NCI-H510A treated with DMSO at 0.1 percent for 48 hours (cell line): ENCODE results near the gene VPS35.
"Not testable (repeated sequence)": the region's sequence is repeated elsewhere in the genome, so short reads cannot be mapped to it uniquely, and the experiment has no call there.

Experiments
- DNase-seq: peaks from one replicate; lab custom pipeline; 2025; lab: John Stamatoyannopoulos, UW

Gene VPS35

DNA sequence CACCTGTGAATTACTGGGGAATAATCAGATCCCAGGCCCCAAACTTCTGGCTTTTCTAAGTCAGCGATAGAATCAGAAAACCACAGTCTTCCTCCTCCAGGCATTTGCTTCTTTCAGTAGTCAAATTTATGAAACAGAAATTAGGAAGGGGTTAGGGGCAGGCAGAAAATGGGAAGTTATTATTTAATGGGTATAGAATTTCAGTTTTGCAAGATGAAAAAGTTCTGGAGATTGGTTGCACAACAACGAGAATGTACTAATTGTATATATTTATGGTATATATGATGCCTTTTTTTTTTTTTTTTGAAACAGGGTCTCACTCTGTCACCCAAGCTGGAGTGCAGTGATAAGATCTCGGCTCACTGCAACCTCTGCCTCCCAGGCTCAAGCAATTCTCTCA is 23.9 kb upstream of the VPS35 start:
- DNase-seq = no peak

DNA sequence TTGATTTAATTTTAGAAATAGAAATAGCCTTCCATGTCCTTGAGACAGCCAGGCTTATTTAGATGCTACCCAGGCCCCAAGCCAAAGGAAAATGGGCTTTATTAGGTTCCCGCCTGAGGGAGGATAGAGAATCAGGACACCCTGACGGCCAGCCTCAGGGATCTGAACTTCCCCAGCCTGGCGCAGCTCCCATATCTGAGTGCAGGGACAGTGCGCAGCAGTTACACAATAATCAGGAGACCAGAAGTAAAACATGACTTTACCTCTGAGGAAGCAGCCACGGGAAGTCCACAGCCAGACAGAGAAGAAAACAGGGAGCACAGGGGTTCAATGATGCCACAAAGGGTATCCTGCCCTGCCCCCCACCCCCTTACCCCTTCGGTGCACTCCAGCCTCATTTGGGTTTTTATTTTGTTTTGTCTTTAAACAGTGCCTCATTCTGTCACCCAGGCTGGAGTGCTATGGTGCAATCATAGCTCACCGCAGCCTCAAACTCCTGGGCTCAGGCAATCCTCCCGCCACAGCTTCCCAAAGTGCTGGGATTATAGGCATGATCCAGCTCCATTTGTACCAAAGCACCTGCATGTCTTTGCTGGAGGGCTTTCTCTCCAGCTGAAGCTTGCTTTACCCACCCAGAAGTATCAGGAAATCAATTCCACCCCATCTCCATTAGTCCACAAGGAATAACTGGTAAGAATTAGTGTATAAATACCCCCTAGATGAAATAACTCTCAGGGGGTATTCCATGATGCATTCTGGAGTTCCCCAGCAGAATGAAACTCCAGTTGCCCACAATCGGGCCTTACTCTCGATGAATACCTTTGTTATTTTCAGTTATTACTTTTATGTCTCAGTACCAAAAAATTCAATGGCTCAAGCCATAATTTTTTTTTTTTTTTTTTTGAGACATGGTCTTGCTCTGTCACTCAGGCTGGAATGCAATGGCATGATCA is 22.4 kb upstream of the VPS35 start:
- no peak for DNase-seq

DNA sequence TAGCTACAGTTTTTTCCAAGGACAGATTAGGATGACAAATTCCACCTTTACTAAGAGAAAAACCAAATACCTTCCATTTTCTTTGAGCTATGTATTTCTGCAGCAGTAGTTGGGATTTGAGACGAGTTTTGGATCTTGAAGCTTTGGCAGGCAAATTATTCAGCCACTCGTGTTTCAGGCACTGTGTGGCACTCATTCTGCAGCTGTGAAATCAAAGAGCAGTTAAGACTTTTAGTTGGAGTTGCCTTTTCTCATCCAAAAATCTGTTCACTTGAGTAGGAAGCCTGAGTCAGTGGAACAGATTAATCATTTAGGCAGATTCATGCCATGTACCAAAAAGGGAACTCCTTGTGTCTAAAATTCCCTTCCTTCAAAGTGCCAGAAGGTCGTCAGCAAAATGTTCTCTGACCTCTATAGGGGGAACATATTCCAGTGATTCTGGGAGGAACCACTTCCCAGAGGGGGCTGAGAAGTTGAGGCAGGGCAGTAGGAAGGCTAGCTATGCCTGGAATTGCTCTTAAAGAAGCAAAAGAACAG is 20.6 kb upstream of the VPS35 start:
- no peak for DNase-seq

DNA sequence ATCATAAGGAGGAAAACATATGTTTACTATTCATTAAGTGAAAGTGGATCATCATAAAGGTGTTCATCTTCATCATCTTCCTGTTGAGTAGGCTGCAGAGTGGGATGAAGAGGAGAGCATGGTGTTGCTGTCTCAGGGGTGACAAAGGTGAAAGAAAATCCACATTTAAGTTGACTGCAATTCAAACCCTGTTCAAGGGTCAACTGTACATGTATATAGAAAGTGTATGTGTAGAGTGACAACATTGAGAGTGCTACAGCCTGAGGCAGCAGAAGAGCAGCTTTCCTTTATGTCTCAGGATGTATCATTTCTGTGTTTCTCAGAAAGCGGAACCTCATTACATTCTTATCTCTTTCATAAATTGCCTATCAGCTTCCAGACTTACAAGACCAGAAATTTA is 17.7 kb upstream of the VPS35 start:
- DNase-seq = no peak

DNA sequence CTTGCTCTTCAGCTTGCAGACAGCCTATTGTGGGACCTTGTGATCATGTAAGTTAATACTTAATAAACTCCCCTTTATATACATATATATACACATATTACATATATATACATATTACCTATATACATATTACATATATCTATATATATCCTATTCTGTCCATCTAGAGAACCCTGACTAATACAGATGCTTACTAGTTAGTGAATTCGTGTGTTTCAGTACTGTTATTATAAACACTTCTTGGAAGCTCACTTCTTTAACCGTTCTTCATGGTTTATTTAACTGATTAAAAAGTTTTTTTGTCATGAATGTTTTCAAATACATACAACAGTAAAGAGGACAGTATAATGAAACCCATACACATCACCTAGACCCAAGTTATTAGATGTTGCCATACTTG is 13.1 kb upstream of the VPS35 start:
- no peak for DNase-seq

DNA sequence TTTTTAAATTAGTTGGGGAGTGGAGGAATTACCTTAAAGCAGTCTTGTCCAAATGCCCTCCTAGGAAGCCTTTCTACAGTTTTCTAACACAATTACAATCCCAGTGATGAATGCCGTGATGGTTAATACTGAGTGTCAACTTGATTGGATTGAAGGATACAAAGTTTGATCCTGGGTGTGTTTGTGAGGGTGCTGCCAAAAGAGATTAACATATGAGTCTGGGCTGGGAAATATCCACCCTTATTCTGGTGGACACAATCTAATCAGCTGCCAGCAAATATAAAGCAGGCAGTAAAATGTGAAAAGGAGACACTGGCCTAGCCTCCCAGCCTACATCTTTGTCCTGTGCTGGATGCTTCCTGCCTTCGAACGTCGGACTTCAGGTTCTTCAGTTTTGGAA is 12.6 kb upstream of the VPS35 start:
- DNase-seq = no peak

DNA sequence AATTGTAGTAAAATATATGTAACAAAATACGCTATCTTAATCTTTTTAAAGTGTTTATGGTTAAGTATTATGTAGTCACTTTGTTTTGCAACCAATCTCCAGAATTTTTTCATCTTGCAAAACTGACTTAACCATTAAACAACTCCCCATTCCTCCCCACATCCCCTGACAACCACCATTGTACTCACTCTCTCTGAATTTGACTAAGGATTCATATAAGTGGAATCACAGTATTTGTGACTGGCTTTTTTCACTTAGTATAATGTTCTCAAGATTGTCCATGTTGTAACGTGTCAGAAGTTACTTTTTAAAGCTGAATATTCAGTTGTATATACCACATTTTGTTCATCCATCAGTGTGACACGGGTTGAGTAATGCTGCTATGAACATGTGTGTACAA is 11.1 kb upstream of the VPS35 start:
- DNase-seq = no peak

DNA sequence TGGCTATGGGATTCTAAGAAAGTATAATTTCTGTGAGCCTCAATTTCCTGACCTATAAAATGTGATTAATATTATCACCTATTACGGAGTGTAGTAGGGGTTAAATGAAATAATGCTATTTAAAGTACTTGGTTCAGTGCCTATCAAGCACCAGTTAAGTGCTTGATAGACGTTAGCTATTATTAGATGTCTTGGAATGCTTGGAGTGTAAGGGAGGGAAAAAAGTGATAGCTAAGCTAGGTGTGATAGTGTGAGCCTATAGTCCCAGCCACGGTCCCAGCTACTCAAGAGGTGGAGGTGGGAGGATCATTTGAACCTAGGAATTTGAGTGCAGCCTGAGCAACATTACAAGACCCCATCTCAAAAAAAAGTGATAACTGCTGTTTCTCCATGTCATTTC is 8.0 kb upstream of the VPS35 start:
- DNase-seq = no peak

DNA sequence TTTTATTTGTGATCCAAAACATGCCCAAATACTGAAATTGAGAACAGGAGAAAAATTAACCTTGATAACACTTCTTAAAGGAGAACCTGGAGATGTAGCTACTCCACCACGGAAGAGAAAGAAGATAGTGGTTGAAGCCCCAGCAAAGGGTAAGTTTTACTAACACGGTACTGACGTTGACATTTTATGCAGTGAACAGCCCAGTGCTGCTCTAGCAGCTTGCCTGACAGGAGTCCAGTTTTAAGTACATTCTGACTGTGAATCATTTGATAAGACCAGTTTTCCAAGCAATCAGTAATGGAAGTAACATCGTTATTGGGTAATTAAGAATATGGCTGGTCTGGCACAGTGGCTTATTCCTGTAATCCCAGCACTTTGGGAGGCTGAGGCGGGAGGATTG is 7.0 kb upstream of the VPS35 start:
- no peak for DNase-seq

DNA sequence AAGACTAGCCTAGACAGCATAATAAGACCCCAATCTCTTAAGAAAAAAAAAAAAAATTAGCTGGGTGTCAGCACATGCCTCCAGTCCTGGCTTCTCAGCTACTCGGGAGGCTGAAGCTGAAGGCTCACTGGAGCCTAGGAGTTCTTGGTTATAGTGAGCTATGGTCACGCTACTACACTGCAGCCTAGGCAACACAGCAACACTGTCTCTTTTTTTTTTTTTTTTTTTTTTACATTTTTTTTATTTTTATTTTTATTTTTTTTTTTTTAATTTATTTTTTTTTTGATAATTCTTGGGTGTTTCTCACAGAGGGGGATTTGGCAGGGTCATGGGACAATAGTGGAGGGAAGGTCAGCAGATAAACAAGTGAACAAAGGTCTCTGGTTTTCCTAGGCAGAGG is 4.6 kb upstream of the VPS35 start:
- DNase-seq = no peak

DNA sequence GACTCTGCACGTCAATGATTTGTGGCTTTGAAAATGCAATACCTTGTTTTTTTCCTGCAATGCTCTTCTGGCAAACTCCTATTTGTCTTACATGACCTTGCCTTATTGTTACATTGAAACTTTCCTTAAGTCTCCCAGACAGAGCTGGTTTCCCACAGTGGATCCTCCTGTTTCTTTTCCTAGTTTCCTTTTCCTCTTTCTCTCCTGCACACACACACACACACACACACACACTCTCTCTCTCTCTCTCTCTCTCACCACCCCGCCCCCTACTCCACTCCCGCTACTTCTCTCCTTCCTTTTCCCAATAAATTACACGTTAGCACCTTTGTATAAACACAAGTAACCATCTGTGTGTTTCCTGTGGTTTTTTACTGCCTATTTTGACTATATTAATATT is 2.7 kb upstream of the VPS35 start:
- DNase-seq = no peak

DNA sequence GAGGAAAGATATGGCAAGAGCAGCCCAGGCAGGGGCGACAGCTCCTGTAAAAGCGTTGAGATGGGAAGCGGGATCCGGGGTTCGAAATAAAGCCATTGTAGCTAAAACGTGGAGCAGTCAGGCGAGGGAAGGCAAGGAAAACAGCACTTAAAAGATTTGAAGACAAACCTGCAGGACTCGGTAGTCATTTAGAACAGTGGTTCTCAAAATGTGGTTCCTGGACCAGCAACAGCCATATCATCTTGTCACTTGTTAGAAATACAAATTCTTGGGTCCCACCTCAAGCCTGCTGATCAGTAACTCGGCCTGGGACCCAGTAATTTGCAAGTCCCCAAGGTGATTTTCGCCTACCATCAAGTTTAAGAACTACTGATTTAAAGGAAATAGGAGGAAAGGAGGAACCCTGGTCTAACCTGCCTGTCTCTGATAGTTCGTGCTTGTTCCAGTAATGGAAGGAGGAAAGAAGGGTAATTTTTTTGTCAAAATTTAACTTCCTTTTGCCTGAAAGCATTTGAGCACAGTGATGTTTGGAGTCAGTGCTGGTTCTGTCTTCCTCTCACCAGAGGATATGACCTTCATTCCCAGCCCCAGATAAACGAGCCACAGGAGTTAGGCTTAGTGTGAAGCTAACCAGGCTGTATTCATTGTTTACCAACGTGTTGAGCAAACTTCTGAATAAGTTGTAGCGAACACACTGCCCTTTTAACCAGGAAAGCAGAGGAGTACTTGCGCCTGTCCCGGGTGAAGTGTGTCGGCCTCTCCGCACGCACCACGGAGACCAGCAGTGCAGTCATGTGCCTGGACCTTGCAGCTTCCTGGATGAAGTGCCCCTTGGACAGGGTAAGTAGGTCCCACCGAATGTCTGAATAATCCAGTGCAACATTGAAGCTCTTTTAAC is 1.6 kb upstream of the VPS35 start:
- no peak for DNase-seq

DNA sequence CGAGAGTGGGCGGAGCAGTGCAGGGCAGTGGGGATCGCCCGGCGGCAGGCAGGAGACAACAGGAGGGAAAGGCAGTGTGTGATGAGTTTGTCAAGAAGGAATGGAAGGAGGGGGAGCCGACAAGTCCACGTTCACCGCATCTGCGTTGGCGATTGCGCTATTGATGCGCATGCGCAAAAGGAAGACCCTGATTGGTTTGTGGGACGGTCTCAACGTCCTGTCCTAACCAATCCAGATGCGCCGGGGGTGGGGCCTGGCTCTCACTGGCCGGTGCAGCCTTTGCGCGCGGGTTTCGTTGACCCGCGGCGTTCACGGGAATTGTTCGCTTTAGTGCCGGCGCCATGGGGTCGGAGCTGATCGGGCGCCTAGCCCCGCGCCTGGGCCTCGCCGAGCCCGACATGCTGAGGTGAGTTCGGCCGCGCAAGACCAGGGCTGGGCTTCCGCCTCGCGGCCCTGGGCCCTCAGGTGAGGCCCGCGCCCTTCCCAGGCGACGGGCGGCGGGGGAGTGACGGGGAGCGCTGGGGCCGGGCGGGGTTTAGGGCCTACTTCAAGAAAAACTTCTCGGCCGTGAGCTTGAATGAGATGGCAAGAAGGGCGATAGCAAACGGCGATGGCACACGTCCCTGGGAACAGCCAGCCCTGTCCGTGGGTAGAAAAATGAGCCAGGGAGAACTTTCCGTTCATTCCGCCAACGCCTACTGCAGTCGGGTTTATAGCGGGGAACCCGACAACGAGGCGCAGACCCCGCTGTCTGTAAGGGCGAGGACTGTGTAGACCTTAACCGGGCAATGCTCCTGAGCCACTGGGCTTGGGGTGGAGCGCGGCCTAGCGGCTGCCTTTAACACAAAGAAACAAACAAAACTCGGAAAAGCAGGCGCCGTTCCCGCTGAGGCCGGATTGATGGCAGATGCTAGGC is 645 bp upstream of the VPS35 start, which contains the start of gene ORC6:
Gene ORC6, plus strand, starts transcription at position 295 of the 916 bp plus-strand sequence. Its CDS starts 47 bp downstream, at position 342.
- peak; percentile 98 for DNase-seq

DNA sequence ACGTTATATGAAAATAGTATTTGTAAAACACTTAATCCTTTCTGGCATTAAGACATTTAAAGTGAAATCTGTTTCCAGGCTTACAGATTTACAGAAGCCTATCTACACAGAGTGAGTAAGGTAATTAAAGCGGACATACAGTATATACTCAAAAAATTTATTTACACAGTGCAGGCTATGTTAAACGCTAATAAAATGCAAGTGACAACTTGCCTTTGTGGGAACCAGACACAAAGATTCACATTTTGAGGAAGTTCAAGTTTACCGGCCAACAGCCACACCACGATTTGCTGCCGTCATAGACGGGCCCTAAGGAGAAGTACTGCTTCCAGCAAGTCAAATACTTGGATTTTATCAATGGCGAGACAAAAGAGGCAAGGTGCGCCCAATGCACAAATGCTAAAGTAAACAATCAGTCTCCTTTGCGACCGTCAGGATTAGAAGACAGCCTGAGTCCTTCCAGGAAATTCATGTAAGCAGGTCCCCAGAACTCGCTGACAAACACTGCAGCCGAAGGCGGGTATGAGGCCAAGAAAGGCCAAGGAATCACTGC is 801 bp downstream of the VPS35 start:
- peak; percentile 47 for DNase-seq

DNA sequence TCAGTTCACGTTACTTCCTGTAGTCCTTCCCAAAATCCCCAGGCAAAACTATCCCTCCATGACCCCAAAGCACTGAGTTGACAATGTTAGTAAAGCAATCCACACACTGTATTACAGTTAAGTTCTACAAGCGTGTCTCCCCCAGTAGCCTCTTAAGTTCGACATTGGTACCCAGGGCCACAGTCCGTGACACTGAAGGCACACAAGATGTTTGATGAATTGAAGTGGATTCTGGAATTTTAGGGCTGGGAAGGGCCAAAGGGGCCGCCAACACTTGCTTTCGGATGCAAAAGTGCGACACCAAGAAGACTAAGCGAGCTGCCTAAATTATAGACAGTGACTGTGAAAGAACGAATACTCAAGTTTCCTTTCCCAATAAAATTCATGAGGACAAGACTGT is 1.5 kb downstream of the VPS35 start:
- no peak for DNase-seq

DNA sequence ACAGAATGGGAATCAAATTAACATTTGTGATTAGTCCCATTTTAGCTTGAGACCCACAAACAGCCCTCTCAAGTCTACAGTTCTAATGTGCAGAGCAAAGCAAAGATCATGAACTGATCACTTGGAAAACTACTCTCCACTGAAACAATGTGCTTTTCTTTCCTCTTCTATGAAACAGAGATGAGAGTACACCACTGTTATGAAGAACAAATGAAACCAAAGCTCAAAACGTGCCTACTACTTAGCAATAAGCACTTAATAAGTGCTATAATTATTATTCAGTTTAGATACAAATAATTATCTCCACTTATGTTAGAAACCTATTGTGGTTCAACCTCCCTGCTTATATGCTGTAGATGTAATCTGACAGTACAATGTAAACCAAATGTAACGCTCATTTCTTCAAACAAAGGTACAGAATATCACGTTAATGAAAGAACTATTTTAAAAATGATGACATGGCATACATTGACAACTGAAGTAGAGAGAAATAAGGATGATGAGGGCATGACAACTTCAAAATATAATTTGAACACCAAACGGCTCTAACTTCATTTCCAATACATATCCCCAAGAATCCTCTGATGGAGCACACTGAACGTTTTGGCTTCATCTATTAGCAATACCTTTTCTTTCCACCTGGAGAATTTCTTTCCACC is 2.0 kb downstream of the VPS35 start:
- DNase-seq = no peak

DNA sequence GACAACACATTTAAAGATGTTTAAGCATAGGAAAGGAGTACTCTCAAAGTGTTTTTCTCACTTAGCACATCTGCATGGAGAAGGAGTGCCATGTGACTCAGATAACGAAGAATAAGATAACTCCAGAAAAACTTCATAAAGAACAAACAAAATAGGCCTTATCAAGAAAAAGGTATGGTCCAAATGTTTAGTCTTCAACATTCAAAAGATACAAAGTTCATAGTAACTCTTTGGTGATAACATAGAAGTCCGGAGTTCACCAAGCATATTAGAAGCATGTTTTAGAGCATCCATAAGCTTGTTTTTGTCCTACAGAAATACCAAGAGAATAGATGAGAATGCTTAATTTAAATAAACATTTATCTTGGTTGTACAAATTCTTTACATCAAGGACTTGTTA is 7.1 kb downstream of the VPS35 start:
- not testable (repeated sequence) for DNase-seq

DNA sequence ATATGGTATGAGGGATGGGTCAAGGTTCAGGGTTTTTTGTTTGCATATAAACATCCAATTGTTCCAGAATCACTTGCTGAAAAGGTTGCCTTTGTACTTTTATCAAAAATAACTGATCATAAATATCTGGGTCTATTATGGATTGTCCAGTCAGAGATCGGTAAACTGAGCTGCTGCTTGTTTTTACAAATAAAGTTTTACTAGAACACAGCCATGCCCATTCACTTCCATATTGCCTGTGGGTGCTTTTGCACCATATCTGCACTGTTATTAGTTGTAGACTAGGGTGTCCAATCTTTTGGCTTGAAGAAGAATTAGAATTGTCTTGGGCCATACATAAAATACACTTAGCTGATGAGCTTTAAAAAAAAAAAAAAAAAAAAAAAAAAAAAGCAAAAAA is 11.0 kb downstream of the VPS35 start:
- not testable (repeated sequence) for DNase-seq

DNA sequence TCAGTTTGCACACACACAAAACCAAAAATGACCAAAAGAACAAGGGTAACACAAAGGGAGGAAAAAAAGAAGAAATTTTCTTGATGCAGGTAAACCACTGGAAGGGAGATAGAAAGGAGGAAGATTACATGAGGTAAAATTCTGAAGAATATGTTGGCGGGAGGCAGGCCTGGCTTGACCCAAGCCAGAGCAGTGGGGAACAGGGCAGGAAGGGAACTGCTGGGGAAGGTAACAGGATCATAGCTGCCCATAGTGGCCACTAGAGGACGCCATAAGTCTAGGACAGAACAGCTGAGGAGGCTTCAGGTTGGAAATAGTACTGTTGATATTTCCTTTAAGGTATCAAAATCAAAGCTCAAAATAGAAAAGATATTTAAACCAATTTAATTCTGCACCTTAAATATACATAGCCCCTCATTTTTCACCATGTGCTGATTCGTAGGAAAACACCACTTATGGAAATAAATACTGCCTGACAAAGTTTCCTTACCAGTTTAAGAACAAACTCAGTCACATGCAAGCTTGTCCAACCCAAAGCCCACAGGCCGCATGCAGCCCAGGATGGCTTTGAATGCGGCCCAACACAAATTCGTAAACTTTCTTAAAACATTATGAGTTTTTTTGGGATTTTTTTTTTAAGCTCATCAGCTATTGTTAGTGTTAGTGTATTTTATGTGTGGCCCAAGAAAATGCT is 15.5 kb downstream of the VPS35 start:
- DNase-seq = peak; percentile 78

DNA sequence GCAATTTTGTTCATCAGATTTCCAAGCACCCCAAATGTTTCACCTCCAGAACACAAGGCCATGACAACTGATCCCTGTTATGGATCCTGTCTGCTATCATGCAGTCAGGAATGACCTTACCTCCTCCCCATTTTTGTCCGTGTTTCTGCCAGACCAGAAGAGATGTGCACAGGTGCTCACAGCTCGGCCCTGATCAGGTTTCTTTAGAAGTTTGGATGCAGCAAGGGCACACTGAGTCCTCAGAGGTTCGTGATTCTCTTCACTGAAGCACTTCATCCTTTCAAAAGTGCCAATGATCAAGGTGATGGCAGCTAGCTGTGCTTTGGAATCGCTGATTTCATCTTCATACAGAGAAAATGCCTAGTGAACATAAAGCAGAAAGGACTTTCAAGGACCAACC is 26.9 kb downstream of the VPS35 start:
- no peak for DNase-seq
